Choroid plexus epithelial cell (primary cell): ENCODE data around the gene PARL.

Experiments used
- DNase-seq: peaks from one replicate; pipeline ENCODE4 v3.0.0-alpha.2; 2010; ENCODE audit warnings: low read depth
- H3K4me3 ChIP-seq: 2 replicates; pipeline ENCODE4 v1.5.1; 2011; ENCODE audit warnings: low read depth, mild to moderate bottlenecking, control low read depth, low read length, moderate library complexity
- CTCF ChIP-seq: conservative IDR thresholded peaks from 2 replicates; pipeline ENCODE4 v1.5.1; 2011; ENCODE audit warnings: low read depth, mild to moderate bottlenecking, control low read depth, inconsistent platforms, low read length, moderate library complexity

PARL gene

GRCh38 chr3:183884427-183885296, at the start of gene PARL:
PARL (minus strand) TSS chr3:183884880; CDS start chr3:183884846, 34 bp downstream.
- peak; percentile 88 for DNase-seq
- TF ChIP-seq CTCF = peak; percentile 87
- H3K4me3 ChIP-seq = peak within 1 kb of the TSS; percentile 99

- DNase-seq = no peak
- TF ChIP-seq CTCF = no peak
- H3K4me3 ChIP-seq = no peak overlapping the region
Observed at GRCh38 chr3:183933160-183933559, 48.5 kb upstream of the PARL start.

- H3K4me3 ChIP-seq = no peak overlapping the region
- TF ChIP-seq CTCF = no peak
- no peak for DNase-seq
Observed at GRCh38 chr3:183931881-183932280, 47.2 kb upstream of the PARL start.

- TF ChIP-seq CTCF = no peak
- H3K4me3 ChIP-seq = no peak overlapping the region
- no peak for DNase-seq
Observed at GRCh38 chr3:183930086-183930485, 45.4 kb upstream of the PARL start.

GRCh38 chr3:183927059-183927458, 42.4 kb upstream of the PARL start:
- no peak overlapping the region for H3K4me3 ChIP-seq
- no peak for TF ChIP-seq CTCF
- DNase-seq = no peak

- TF ChIP-seq CTCF = no peak
- H3K4me3 ChIP-seq = no peak overlapping the region
- peak; percentile 59 for DNase-seq
Observed at GRCh38 chr3:183924956-183925355, 40.3 kb upstream of the PARL start.

GRCh38 chr3:183924543-183924942, 39.9 kb upstream of the PARL start:
- DNase-seq = peak; percentile 23
- no peak overlapping the region for H3K4me3 ChIP-seq
- no peak for TF ChIP-seq CTCF
